Measurements from ENCODE around the gene NOD2. TPM values are rescaled to one million over a fixed set of nuclear protein-coding genes. Genes with fewer than 3 reads are reported as not detected.

The NOD2 gene
- total and polyA plus RNA-seq, 4 donors, result 0.35 to 1.3 (median 0.48) TPM

- WGBS, result 97% methylated on average over 3 of the region's 3 CpGs
- no peaks in the 10 kb centered on the region for H3K4me1 ChIP-seq (ENCODE audit: control insufficient read depth in 4 of 4, insufficient read depth in 4 of 4, low read length in 3 of 4)
- H3K9ac ChIP-seq (ENCODE audit: low read depth in 1 of 2, low read length in 2 of 2), result no peak overlapping the region
These were observed 41.5 kb upstream of the NOD2 start for GRCh38 chr16:50651835-50652438.

GRCh38 chr16:50652836-50653425, 40.5 kb upstream of the NOD2 start:
- DNase-seq (ENCODE audit: low spot score), result no peak
- Histone ChIP-seq H3K9me3 (ENCODE audit: control insufficient read depth in 4 of 4, low read length in 3 of 4) (no peaks in the 10 kb centered on the region), H3K4me1 (ENCODE audit: control insufficient read depth in 4 of 4, insufficient read depth in 4 of 4, low read length in 3 of 4) (no peaks in the 10 kb centered on the region), H3K4me3 (ENCODE audit: low read depth in 1 of 3, low read length in 3 of 3) (no peak overlapping the region), H3K9ac (ENCODE audit: low read depth in 1 of 2, low read length in 2 of 2) (no peak overlapping the region), H3K27ac (ENCODE audit: low read depth in 1 of 2, low read length in 2 of 2) (no peak overlapping the region), H3K27me3 (ENCODE audit: control insufficient read depth in 4 of 4, insufficient read depth in 4 of 4, low read length in 3 of 4) (no peaks in the 10 kb centered on the region), H3K36me3 (ENCODE audit: control insufficient read depth in 4 of 4, insufficient read depth in 3 of 4, low read depth in 1 of 4, low read length in 3 of 4) (no peaks in the 10 kb centered on the region)
- TF ChIP-seq HNF4A (conservative IDR thresholded peaks at IDR 0.05) (no peak), JUND (IDR thresholded peaks at IDR 0.05) (no peak), FOXA1 (IDR thresholded peaks at IDR 0.05) (no peak), RXRA (IDR thresholded peaks at IDR 0.05) (no peak), HNF4G (IDR thresholded peaks at IDR 0.05) (no peak), FOXA2 (IDR thresholded peaks at IDR 0.05) (no peak), YY1 (IDR thresholded peaks at IDR 0.05) (no peak), NR2F2 (IDR thresholded peaks at IDR 0.05) (no peak), RAD21 (IDR thresholded peaks at IDR 0.05) (no peak), GABPA (IDR thresholded peaks at IDR 0.05 in 1 of 2, conservative IDR thresholded peaks at IDR 0.05 in 1 of 2) (no peak), SP1 (IDR thresholded peaks at IDR 0.05) (no peak), TAF1 (conservative IDR thresholded peaks at IDR 0.05) (no peak), EGR1 (IDR thresholded peaks at IDR 0.05; ENCODE audit: low read depth in 2 of 2) (no peak), CTCF (IDR thresholded peaks at IDR 0.05; ENCODE audit: low read depth, low read length, missing input control) (no peak)
- TF ChIP-seq, protein P1, sequence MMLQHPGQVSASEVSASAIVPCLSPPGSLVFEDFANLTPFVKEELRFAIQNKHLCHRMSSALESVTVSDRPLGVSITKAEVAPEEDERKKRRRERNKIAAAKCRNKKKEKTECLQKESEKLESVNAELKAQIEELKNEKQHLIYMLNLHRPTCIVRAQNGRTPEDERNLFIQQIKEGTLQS (IDR thresholded peaks at IDR 0.05), result no peak
- 73% methylated on average over 14 of the region's 14 CpGs for WGBS

More at GRCh38 chr16:50651835-50652438, 41.5 kb upstream of the NOD2 start:
- no peaks in the 10 kb centered on the region for H3K9me3 ChIP-seq (ENCODE audit: control insufficient read depth in 4 of 4, low read length in 3 of 4)
- H3K27ac ChIP-seq (ENCODE audit: low read depth in 1 of 2, low read length in 2 of 2), result no peak overlapping the region
- no peak overlapping the region for H3K4me3 ChIP-seq (ENCODE audit: low read depth in 1 of 3, low read length in 3 of 3)
- H3K27me3 ChIP-seq (ENCODE audit: control insufficient read depth in 4 of 4, insufficient read depth in 4 of 4, low read length in 3 of 4), result no peaks in the 10 kb centered on the region
- DNase-seq (ENCODE audit: low spot score), result no peak
- H3K36me3 ChIP-seq (ENCODE audit: control insufficient read depth in 4 of 4, insufficient read depth in 3 of 4, low read depth in 1 of 4, low read length in 3 of 4), result no peaks in the 10 kb centered on the region
- TF ChIP-seq EGR1 (IDR thresholded peaks at IDR 0.05; ENCODE audit: low read depth in 2 of 2), result no peak
- no peak for TF ChIP-seq FOXA1 (IDR thresholded peaks at IDR 0.05)
- TF ChIP-seq RAD21 (IDR thresholded peaks at IDR 0.05), result no peak
- TF ChIP-seq JUND (IDR thresholded peaks at IDR 0.05), result no peak
- TF ChIP-seq, protein P1 (IDR thresholded peaks at IDR 0.05), result no peak
- TF ChIP-seq TAF1 (conservative IDR thresholded peaks at IDR 0.05), result no peak
- TF ChIP-seq NR2F2 (IDR thresholded peaks at IDR 0.05), result no peak
- no peak for TF ChIP-seq HNF4A (conservative IDR thresholded peaks at IDR 0.05)
- no peak for TF ChIP-seq HNF4G (IDR thresholded peaks at IDR 0.05)

All from liver (tissue), 9 donors.